Esophagus muscularis mucosa (tissue), 4 donors: ENCODE results near the gene DCAF4. TPM values are rescaled to one million over a fixed set of nuclear protein-coding genes. Genes with fewer than 3 reads are reported as not detected.

Experiments
- DNase-seq: peaks from one replicate; pipeline ENCODE4 v3.0.0-alpha.2; 2017; ENCODE audit errors: extremely low spot score
- H3K27ac ChIP-seq, 4 donors: fragments of 200-600 bp; sonication (generic); replicated peaks in 1 of 4; 1 replicate in 3 of 4; 2 replicates in 1 of 4; pipeline ENCODE4 v1.5.1; 2016 to 2019; ENCODE audit warnings: mild to moderate bottlenecking in 1 of 4
- H3K27me3 ChIP-seq, 4 donors: fragments of 200-600 bp; sonication (generic); one replicate each; pipeline versions ENCODE4 v1.5.1 to v1.6.0; 2016 to 2019
- H3K36me3 ChIP-seq, 4 donors: fragments of 200-600 bp; sonication (generic); one replicate each; pipeline ENCODE4 v1.5.1; 2016 to 2019
- H3K4me1 ChIP-seq, 4 donors: fragments of 200-600 bp; sonication (generic); one replicate each; pipeline ENCODE4 v1.5.1; 2016 to 2019
- H3K4me3 ChIP-seq, 4 donors: fragments of 200-600 bp; sonication (generic); 1 replicate in 2 of 4; 2 replicates in 2 of 4; pipeline ENCODE4 v1.5.1; 2016 to 2019; ENCODE audit warnings: mild to moderate bottlenecking in 4 of 4, moderate library complexity in 1 of 4
- H3K9me3 ChIP-seq, 4 donors: fragments of 200-600 bp; sonication (generic); 1 replicate in 3 of 4; 2 replicates in 1 of 4; pipeline ENCODE4 v1.5.1; 2016 to 2019
- CTCF ChIP-seq, 3 experiments: fragments of 200-600 bp in 2 of 3; fragments of 450-650 bp in 1 of 3; sonication (generic) in 2 of 3; IDR thresholded peaks; one replicate each; pipeline ENCODE4 v1.5.1; 2017 to 2019; ENCODE audit warnings: antibody characterized with exemption in 3 of 3, mild to moderate bottlenecking in 2 of 3, moderate library complexity in 1 of 3
- EP300 ChIP-seq: sonication (generic); formaldehyde crosslinking; IDR thresholded peaks from one replicate; pipeline ENCODE4 v1.6.1; 2017; ENCODE audit warnings: antibody characterized with exemption
- POLR2A ChIP-seq: fragments of 450-650 bp; IDR thresholded peaks from one replicate; pipeline ENCODE4 v1.6.1; 2017; ENCODE audit warnings: antibody characterized with exemption, moderate library complexity, mild to moderate bottlenecking, low read depth
- POLR2AphosphoS5 ChIP-seq, 2 donors: sonication (generic); formaldehyde crosslinking; IDR thresholded peaks; one replicate each; pipeline ENCODE4 v1.6.1; 2017; ENCODE audit warnings: antibody characterized with exemption in 2 of 2
- WGBS: methylation state at CpG from one replicate; pipeline ENCODE4 v1.1.5; 2018; 5-methylcytosine and 5-hydroxymethylcytosine counted together
- intact Hi-C: fragments of 100-400 bp; cut with DNase I; formaldehyde crosslinking; loops from one replicate; pipeline ENCODE4 v1.15.1; 2023
- total RNA-seq, 4 donors: library from RNA; depleted of rRNA; stranded (reverse); fragments of >200 nt; gene quantifications; one replicate each; pipeline versions ENCODE4 v1.1.0 to v1.2.1, GENCODE V29; 2016

DCAF4 gene
- total RNA-seq, 4 donors from 2014 or later, result 10.9 to 18.7 (median 14.7) TPM

GRCh38 chr14:72898448-72898847, 27.8 kb upstream of the DCAF4 start:
- TF ChIP-seq CTCF (IDR thresholded peaks at IDR 0.05), result no peak
- no peak for TF ChIP-seq EP300
- no peak for TF ChIP-seq POLR2AphosphoS5 (IDR thresholded peaks at IDR 0.05)
- TF ChIP-seq POLR2A, result no peak
- Histone ChIP-seq H3K4me1 (peaks cover 11 to 14% (median 12%) of the 10 kb centered on the region in 4 donors), H3K27ac (no peak overlapping the region), H3K27me3 (peaks cover 0 to 9% (median 0%) of the 10 kb centered on the region in 4 donors), H3K4me3 (no peak overlapping the region), H3K36me3 (no peaks in the 10 kb centered on the region), H3K9me3 (no peaks in the 10 kb centered on the region)
- 63% methylated on average over 3 of the region's 3 CpGs for WGBS
- no peak for DNase-seq
- intact Hi-C loops, result loop anchor here (10.0 kb wide), 1 partner anchor 184 kb away; no protein-coding TSS in a partner anchor

- Histone ChIP-seq H3K9me3 (no peaks in the 10 kb centered on the region), H3K4me3 (no peak overlapping the region), H3K36me3 (no peaks in the 10 kb centered on the region), H3K4me1 (peaks cover 0 to 16% (median 1%) of the 10 kb centered on the region in 4 donors), H3K27me3 (peaks cover 0 to 14% (median 0%) of the 10 kb centered on the region in 4 donors), H3K27ac (no peak overlapping the region)
- intact Hi-C loops, result no loop called here
- 88% methylated on average over 3 of the region's 3 CpGs for WGBS
- DNase-seq, result no peak
- no peak for TF ChIP-seq EP300
- no peak for TF ChIP-seq POLR2AphosphoS5 (IDR thresholded peaks at IDR 0.05)
- no peak for TF ChIP-seq POLR2A
- no peak for TF ChIP-seq CTCF (IDR thresholded peaks at IDR 0.05)
Measured at GRCh38 chr14:72901361-72901760, 24.9 kb upstream of the DCAF4 start.

- Histone ChIP-seq H3K27ac (no peak overlapping the region), H3K27me3 (peaks cover 0 to 7% (median 0%) of the 10 kb centered on the region in 4 donors), H3K36me3 (no peaks in the 10 kb centered on the region), H3K9me3 (no peaks in the 10 kb centered on the region), H3K4me3 (no peak overlapping the region), H3K4me1 (peaks cover 0 to 32% (median 7%) of the 10 kb centered on the region in 4 donors)
- WGBS, result 92% methylated on average over 5 of the region's 5 CpGs
- no peak for DNase-seq
- TF ChIP-seq CTCF (IDR thresholded peaks at IDR 0.05), result no peak
- intact Hi-C loops, result no loop called here
Measured at GRCh38 chr14:72902801-72903530, 23.3 kb upstream of the DCAF4 start.

- 71% methylated on average over 1 of the region's 1 CpG for WGBS
- DNase-seq, result no peak
- Histone ChIP-seq H3K4me1 (peaks cover 0 to 32% (median 9%) of the 10 kb centered on the region in 4 donors), H3K27ac (no peak overlapping the region), H3K9me3 (no peaks in the 10 kb centered on the region), H3K4me3 (no peak overlapping the region), H3K27me3 (peaks cover 0 to 7% (median 0%) of the 10 kb centered on the region in 4 donors), H3K36me3 (no peaks in the 10 kb centered on the region)
- no peak for TF ChIP-seq CTCF (IDR thresholded peaks at IDR 0.05)
- no peak for TF ChIP-seq POLR2A
- TF ChIP-seq EP300, result no peak
- TF ChIP-seq POLR2AphosphoS5 (IDR thresholded peaks at IDR 0.05), result no peak
- intact Hi-C loops, result no loop called here
Measured at GRCh38 chr14:72903716-72904115, 22.5 kb upstream of the DCAF4 start.
